HepG2 (cell line): Measurements from ENCODE around the gene AP4E1. TPM values are rescaled to one million over a fixed set of nuclear protein-coding genes. Genes with fewer than 3 reads are reported as not detected.

ENCODE experiments used
- AHR ChIP-seq: IDR thresholded peaks from 2 replicates; pipeline ENCODE4 v1.6.1; 2018; ENCODE audit warnings: missing genetic modification reagents, missing compliant biosample characterization
- ARID4A ChIP-seq: sonication (generic); formaldehyde crosslinking; IDR thresholded peaks from 2 replicates; pipeline ENCODE4 v1.5.0; 2020; ENCODE audit warnings: mild to moderate bottlenecking, missing genetic modification reagents, borderline replicate concordance
- CHD4 ChIP-seq: fragments of 200-600 bp; sonication (generic); IDR thresholded peaks from 2 replicates; pipeline ENCODE4 v1.7.0; 2017; ENCODE audit warnings: mild to moderate bottlenecking, low read length, borderline replicate concordance
- CTCF ChIP-seq: sonication (generic); formaldehyde crosslinking; IDR thresholded peaks from 2 replicates; pipeline ENCODE4 v1.5.0; 2020; ENCODE audit warnings: mild to moderate bottlenecking, missing genetic modification reagents, moderate library complexity
- FOXC1 ChIP-seq: sonication (generic); formaldehyde crosslinking; IDR thresholded peaks from 2 replicates; pipeline ENCODE4 v1.8.0; 2022; ENCODE audit warnings: mild to moderate bottlenecking, missing genetic modification reagents, borderline replicate concordance
- HMGXB4 ChIP-seq, 2 experiments: sonication (generic) in 1 of 2; formaldehyde crosslinking in 1 of 2; IDR thresholded peaks; 2 replicates each; pipeline versions ENCODE4 v1.4.0 to v1.6.1; 2018 to 2020; ENCODE audit warnings: missing genetic modification reagents in 2 of 2, borderline replicate concordance in 1 of 2, low read depth in 1 of 2, mild to moderate bottlenecking in 1 of 2, missing biosample characterization in 1 of 2
- KDM5A ChIP-seq: fragments of 200-600 bp; sonication (generic); IDR thresholded peaks from 2 replicates; pipeline ENCODE4 v1.7.0; 2018; ENCODE audit warnings: antibody characterized with exemption, mild to moderate bottlenecking, low read length, borderline replicate concordance
- MXD3 ChIP-seq: IDR thresholded peaks from 2 replicates; pipeline ENCODE4 v1.6.1; 2016; ENCODE audit warnings: mild to moderate bottlenecking, missing biosample characterization, missing genetic modification reagents
- SIX1 ChIP-seq: sonication (generic); formaldehyde crosslinking; IDR thresholded peaks from 2 replicates; pipeline ENCODE4 v1.4.0; 2020; ENCODE audit warnings: missing genetic modification reagents, borderline replicate concordance
- ZBTB38 ChIP-seq: sonication (generic); formaldehyde crosslinking; IDR thresholded peaks from 2 replicates; pipeline ENCODE4 v1.5.1; 2020; ENCODE audit warnings: mild to moderate bottlenecking, missing genetic modification reagents
- ZFX ChIP-seq: sonication (generic); formaldehyde crosslinking; IDR thresholded peaks from 2 replicates; pipeline ENCODE4 v1.4.0; 2020; ENCODE audit warnings: mild to moderate bottlenecking, low read depth, missing genetic modification reagents, moderate library complexity
- ZFY ChIP-seq: sonication (generic); formaldehyde crosslinking; IDR thresholded peaks from 2 replicates; pipeline ENCODE4 v1.4.0; 2020; ENCODE audit warnings: missing genetic modification reagents
- ZNF234 ChIP-seq: sonication (generic); formaldehyde crosslinking; conservative IDR thresholded peaks from 2 replicates; pipeline ENCODE4 v1.5.1; 2020; ENCODE audit warnings: mild to moderate bottlenecking, missing genetic modification reagents
- ZNF274 ChIP-seq: sonication (generic); formaldehyde crosslinking; IDR thresholded peaks from 2 replicates; pipeline ENCODE4 v1.5.1; 2020; ENCODE audit warnings: mild to moderate bottlenecking, missing genetic modification reagents
- ZNF451 ChIP-seq: sonication (generic); formaldehyde crosslinking; IDR thresholded peaks from 2 replicates; pipeline ENCODE4 v1.5.0; 2020; ENCODE audit warnings: mild to moderate bottlenecking, missing genetic modification reagents
- ZNF547 ChIP-seq: sonication (generic); formaldehyde crosslinking; IDR thresholded peaks from 2 replicates; pipeline ENCODE4 v1.5.1; 2020; ENCODE audit warnings: mild to moderate bottlenecking, missing genetic modification reagents
- polyA plus RNA-seq, 8 experiments: library from polyadenylated mRNA; depleted of rRNA in 3 of 8; stranded (reverse) in 7 of 8; unstranded in 1 of 8; fragments of >200 nt; fragmentation: Illumina TruSeq in 4 of 8; extraction: Trizol in 4 of 8; gene quantifications; 2 replicates each; pipeline versions ENCODE4 v1.2.1 to v1.2.3, GENCODE V29; 2011 to 2016; ENCODE audit warnings: low read depth in 4 of 8, missing spikeins in 1 of 8, mixed read lengths in 1 of 8; ENCODE audit not compliant: insufficient read depth in 1 of 8
- total RNA-seq, 5 experiments: library from RNA; depleted of rRNA; stranded (reverse); fragments of >200 nt; fragmentation: Illumina TruSeq; extraction: Trizol; gene quantifications; 2 replicates each; pipeline ENCODE4 v1.2.3, GENCODE V29; 2016; ENCODE audit warnings: low read depth in 1 of 5

AP4E1 gene
- total and polyA plus RNA-seq, 2 of the 13 experiments (the other 11 are each of a cell fraction or from before 2014, with no cell fraction given) = 2.2 to 7.8 TPM

GRCh38 chr15:51038162-51038973, 129.9 kb downstream of the AP4E1 start (continued):
- 0 out of 2 replicates have a peak, but pooled peaks have one; percentile 38 for TF ChIP-seq MXD3 (CRISPR knock-in tag)
- 0 out of 4 replicates have a peak, but pooled peaks of 1 of the 2 experiments have one; percentile 25 for TF ChIP-seq HMGXB4 (CRISPR knock-in tag; IDR thresholded peaks at IDR 0.05; ENCODE audit: borderline replicate concordance in 1 of 2, low read depth in 1 of 2)
- TF ChIP-seq ZNF451 (CRISPR knock-in tag) = no peak
- peak; percentile 49 for TF ChIP-seq ZBTB38
- TF ChIP-seq CTCF = peak; percentile 19; the same call in 1 of the 2 replicates
- TF ChIP-seq ARID4A = peak; percentile 33; the same call in 1 of the 2 replicates
- TF ChIP-seq ZNF547 (CRISPR knock-in tag) = peak; percentile 58; the same call in 1 of the 2 replicates
- 0 out of 2 replicates have a peak, but pooled peaks have one; percentile 35 for TF ChIP-seq ZNF274 (CRISPR knock-in tag)
- TF ChIP-seq FOXC1 = 0 out of 2 replicates have a peak, but pooled peaks have one; percentile 51
- TF ChIP-seq ZFY (CRISPR knock-in tag) = 0 out of 2 replicates have a peak, but pooled peaks have one; percentile 26
- TF ChIP-seq ZNF234 (CRISPR knock-in tag) = no peak
- no peak for TF ChIP-seq SIX1
- TF ChIP-seq KDM5A = 0 out of 2 replicates have a peak, but pooled peaks have one; percentile 13
- no peak for TF ChIP-seq CHD4
- peak; percentile 32; the same call in 1 of the 2 replicates for TF ChIP-seq ZFX
- TF ChIP-seq AHR (CRISPR knock-in tag) = 0 out of 2 replicates have a peak, but pooled peaks have one; percentile 54
